Activated CD4-positive, alpha-beta T cell treated with anti-CD3 and anti-CD28 coated beads for 36 hours (primary cell): ENCODE results near the gene NDUFAB1. TPM values are rescaled to one million over a fixed set of nuclear protein-coding genes. Genes with fewer than 3 reads are reported as not detected.
A peak's percentile ranks its signal among the peaks of the same experiment; 100 is the strongest.
"Not testable (repeated sequence)": the region's sequence is repeated elsewhere in the genome, so short reads cannot be mapped to it uniquely, and the experiment has no call there.

Source experiments
- ATAC-seq: fragments of 200-7000 bp; cut with Tn5 transposase; one replicate; pipeline ENCODE4 v1.10.0; 2021; ENCODE audit warnings: mild to moderate bottlenecking, moderate library complexity
- CTCF ChIA-PET: fragments of 350-600 bp; sonication (Branson Sonifier 250); formaldehyde crosslinking; loops from one replicate; lab custom pipeline; 2021; ENCODE audit warnings: antibody characterized with exemption; lab: Charles Lee
- POLR2A ChIA-PET: fragments of 350-600 bp; sonication (Branson Sonifier 250); formaldehyde crosslinking; loops from one replicate; lab custom pipeline; 2021; ENCODE audit warnings: antibody characterized with exemption, inconsistent platforms; lab: Charles Lee
- DNase-seq: peaks from one replicate; pipeline ENCODE4 v3.0.0-alpha.2; 2020
- H3K27ac Mint-ChIP-seq: one replicate; pipeline ENCODE4 v1.8.0; 2021; ENCODE audit warnings: mixed read lengths
- H3K27me3 Mint-ChIP-seq: one replicate; pipeline ENCODE4 v1.8.0; 2021; ENCODE audit warnings: mixed read lengths
- H3K36me3 Mint-ChIP-seq: one replicate; pipeline ENCODE4 v1.8.0; 2021; ENCODE audit warnings: low read depth, mixed read lengths
- H3K4me1 Mint-ChIP-seq: one replicate; pipeline ENCODE4 v1.8.0; 2021; ENCODE audit warnings: mixed read lengths
- H3K4me3 Mint-ChIP-seq: one replicate; pipeline ENCODE4 v1.8.0; 2021; ENCODE audit warnings: mild to moderate bottlenecking, moderate library complexity, mixed read lengths
- H3K9me3 Mint-ChIP-seq: one replicate; pipeline ENCODE4 v1.8.0; 2021; ENCODE audit warnings: low read depth, mixed read lengths
- intact Hi-C, 2 experiments: fragments of 100-400 bp; cut with DNase I in 1 of 2; cut with micrococcal nuclease in 1 of 2; formaldehyde crosslinking; loops; one replicate each; pipeline versions ENCODE4 v1.14.2 to v1.15.1; 2022 to 2024; cut with DNase I, micrococcal nuclease
- total RNA-seq, 2 experiments: library from RNA; stranded (reverse); gene quantifications; one replicate each; pipeline ENCODE4 v1.2.3, GENCODE V29; 2021

NDUFAB1 gene
- total RNA-seq, 2 experiments from 2014 or later = 81.5 to 158 TPM

GRCh38 chr16:23584186-23585076 is 11.7 kb downstream of the NDUFAB1 start:
- DNase-seq = no peak
- H3K4me3 Mint-ChIP-seq = no peak overlapping the region
- no peak overlapping the region for H3K27ac Mint-ChIP-seq
- no peaks in the 10 kb centered on the region for H3K4me1 Mint-ChIP-seq
- CTCF ChIA-PET = interaction anchor here (0.5 to 0.7 kb wide), 2 partner anchors 151 to 350 kb away, joined by 3 read pairs; no protein-coding TSS in a partner anchor
- ATAC-seq = no peak
- peaks cover 42% of the 10 kb centered on the region for H3K36me3 Mint-ChIP-seq
- POLR2A ChIA-PET = no interaction called here
- intact Hi-C loops = no loop called here
- H3K27me3 Mint-ChIP-seq = no peaks in the 10 kb centered on the region
- no peaks in the 10 kb centered on the region for H3K9me3 Mint-ChIP-seq

- ATAC-seq, H3K27ac Mint-ChIP-seq, POLR2A ChIA-PET, H3K27me3 Mint-ChIP-seq, H3K4me1 Mint-ChIP-seq, H3K9me3 Mint-ChIP-seq, DNase-seq, H3K4me3 Mint-ChIP-seq, CTCF ChIA-PET, intact Hi-C loops: not testable (repeated sequence)
- peaks cover 41% of the 10 kb centered on the region for H3K36me3 Mint-ChIP-seq
Measured at GRCh38 chr16:23583271-23583670, 12.8 kb downstream of the NDUFAB1 start.

GRCh38 chr16:23581764-23582163 is 14.4 kb downstream of the NDUFAB1 start:
- CTCF ChIA-PET = no interaction called here
- intact Hi-C loops = no loop called here
- POLR2A ChIA-PET = no interaction called here
- Mint-ChIP-seq H3K27me3 (no peaks in the 10 kb centered on the region), H3K36me3 (peaks cover 33% of the 10 kb centered on the region), H3K27ac (no peak overlapping the region), H3K4me1 (no peaks in the 10 kb centered on the region), H3K9me3 (no peaks in the 10 kb centered on the region), H3K4me3 (no peak overlapping the region)
- DNase-seq (no peak), ATAC-seq (no peak)

GRCh38 chr16:23580391-23580790 is 15.7 kb downstream of the NDUFAB1 start:
- ATAC-seq (no peak), DNase-seq (no peak)
- no peak overlapping the region for H3K27ac Mint-ChIP-seq
- intact Hi-C loops = no loop called here
- no peak overlapping the region for H3K4me3 Mint-ChIP-seq
- no peaks in the 10 kb centered on the region for H3K4me1 Mint-ChIP-seq
- ChIA-PET POLR2A (no interaction called here), CTCF (no interaction called here)
- no peaks in the 10 kb centered on the region for H3K27me3 Mint-ChIP-seq
- no peaks in the 10 kb centered on the region for H3K9me3 Mint-ChIP-seq
- peaks cover 26% of the 10 kb centered on the region for H3K36me3 Mint-ChIP-seq

- ChIA-PET POLR2A (no interaction called here), CTCF (no interaction called here)
- H3K27me3 Mint-ChIP-seq = no peaks in the 10 kb centered on the region
- no peaks in the 10 kb centered on the region for H3K4me1 Mint-ChIP-seq
- no peak for ATAC-seq
- DNase-seq = no peak
- H3K9me3 Mint-ChIP-seq = no peaks in the 10 kb centered on the region
- H3K4me3 Mint-ChIP-seq = no peak overlapping the region
- intact Hi-C loops = no loop called here
- H3K27ac Mint-ChIP-seq = no peak overlapping the region
- peaks cover 22% of the 10 kb centered on the region for H3K36me3 Mint-ChIP-seq
Measured at GRCh38 chr16:23579371-23579770, 16.7 kb downstream of the NDUFAB1 start.

GRCh38 chr16:23578101-23578830 is 17.9 kb downstream of the NDUFAB1 start:
- ChIA-PET CTCF (no interaction called here), POLR2A (no interaction called here)
- H3K9me3 Mint-ChIP-seq = no peaks in the 10 kb centered on the region
- no peak for DNase-seq
- H3K4me3 Mint-ChIP-seq = no peak overlapping the region
- H3K27me3 Mint-ChIP-seq = no peaks in the 10 kb centered on the region
- no peaks in the 10 kb centered on the region for H3K4me1 Mint-ChIP-seq
- intact Hi-C loops = no loop called here
- peaks cover 21% of the 10 kb centered on the region for H3K36me3 Mint-ChIP-seq
- no peak for ATAC-seq
- no peak overlapping the region for H3K27ac Mint-ChIP-seq

GRCh38 chr16:23577493-23577892 is 18.6 kb downstream of the NDUFAB1 start:
- intact Hi-C loops = no loop called here
- no peaks in the 10 kb centered on the region for H3K4me1 Mint-ChIP-seq
- ATAC-seq (no peak), DNase-seq (no peak)
- no peak overlapping the region for H3K4me3 Mint-ChIP-seq
- peak overlapping the region; percentile 13 for H3K27ac Mint-ChIP-seq
- H3K9me3 Mint-ChIP-seq = no peaks in the 10 kb centered on the region
- H3K36me3 Mint-ChIP-seq = peaks cover 22% of the 10 kb centered on the region
- no peaks in the 10 kb centered on the region for H3K27me3 Mint-ChIP-seq
- CTCF ChIA-PET = interaction anchor here (0.5 kb wide), 1 partner anchor 144 kb away, joined by 3 read pairs; no protein-coding TSS in a partner anchor
- POLR2A ChIA-PET = no interaction called here

- Mint-ChIP-seq H3K27ac (no peak overlapping the region), H3K4me3 (no peak overlapping the region), H3K9me3 (no peaks in the 10 kb centered on the region), H3K4me1 (no peaks in the 10 kb centered on the region), H3K27me3 (no peaks in the 10 kb centered on the region), H3K36me3 (peaks cover 28% of the 10 kb centered on the region)
- no peak for DNase-seq
- ATAC-seq = no peak
- ChIA-PET CTCF (interaction anchor here (1.0 to 1.7 kb wide), 2 partner anchors 12 to 21 kb away, joined by 3 to 6 read pairs; no protein-coding TSS in a partner anchor), POLR2A (interaction anchor here (0.7 to 0.8 kb wide), 2 partner anchors 16 to 18 kb away, joined by 3 read pairs; partner anchors contain the start of genes EARS2 and UBFD1)
- intact Hi-C loops = no loop called here
Measured at GRCh38 chr16:23575834-23576233, 20.3 kb downstream of the NDUFAB1 start.

GRCh38 chr16:23573817-23574216 is 22.3 kb downstream of the NDUFAB1 start:
- intact Hi-C loops = no loop called here
- no peak overlapping the region for H3K27ac Mint-ChIP-seq
- ATAC-seq = no peak

GRCh38 chr16:23572394-23572793 is 23.7 kb downstream of the NDUFAB1 start:
- Mint-ChIP-seq H3K9me3 (no peaks in the 10 kb centered on the region), H3K36me3 (peaks cover 25% of the 10 kb centered on the region), H3K27me3 (no peaks in the 10 kb centered on the region), H3K27ac (no peak overlapping the region), H3K4me1 (no peaks in the 10 kb centered on the region), H3K4me3 (no peak overlapping the region)
- no peak for ATAC-seq
- CTCF ChIA-PET = interaction anchor here (0.6 kb wide), 1 partner anchor 767 kb away, joined by 3 read pairs; no protein-coding TSS in a partner anchor
- no peak for DNase-seq
- intact Hi-C loops = no loop called here
- POLR2A ChIA-PET = no interaction called here

More at GRCh38 chr16:23573817-23574216, 22.3 kb downstream of the NDUFAB1 start:
- Mint-ChIP-seq H3K4me1 (no peaks in the 10 kb centered on the region), H3K9me3 (no peaks in the 10 kb centered on the region), H3K36me3 (peaks cover 21% of the 10 kb centered on the region), H3K4me3 (no peak overlapping the region), H3K27me3 (no peaks in the 10 kb centered on the region)
- ChIA-PET POLR2A (no interaction called here), CTCF (no interaction called here)
- DNase-seq = no peak

- H3K9me3 Mint-ChIP-seq = no peaks in the 10 kb centered on the region
- no peak overlapping the region for H3K27ac Mint-ChIP-seq
- ChIA-PET POLR2A (no interaction called here), CTCF (interaction anchor here (0.6 kb wide), 1 partner anchor 231 kb away, joined by 3 read pairs; no protein-coding TSS in a partner anchor)
- H3K4me3 Mint-ChIP-seq = no peak overlapping the region
- no peaks in the 10 kb centered on the region for H3K4me1 Mint-ChIP-seq
- peaks cover 30% of the 10 kb centered on the region for H3K36me3 Mint-ChIP-seq
- intact Hi-C loops = no loop called here
- no peak for ATAC-seq
- DNase-seq = no peak
- no peaks in the 10 kb centered on the region for H3K27me3 Mint-ChIP-seq
Measured at GRCh38 chr16:23571895-23572294, 24.2 kb downstream of the NDUFAB1 start.
